K562 (cell line): ENCODE data around the gene TBC1D16. TPM values are rescaled to one million over a fixed set of nuclear protein-coding genes. Genes with fewer than 3 reads are reported as not detected.

Experiments used
- ATAC-seq: fragments of 200-7000 bp; cut with Tn5 transposase; 3 replicates; pipeline ENCODE4 v1.9.1; 2020; ENCODE audit warnings: moderate library complexity
- BruUV-seq: library from RNA; stranded (reverse); fragments of 400-500 nt; replicated peaks from 2 replicates; lab custom pipeline; 2021; lab: Mats Ljungman, UMichigan
- CTCF ChIA-PET: fragments of 300-600 bp; formaldehyde crosslinking; extraction: SDS; loops from one replicate; lab custom pipeline; 2021; ENCODE audit warnings: low intra/inter-chr PET ratio; lab: Yijun Ruan, JAX
- POLR2A ChIA-PET: fragments of 300-600, 350-650 bp; sonication (Branson Sonifier 250); formaldehyde crosslinking; extraction: SDS; loops from one replicate; lab custom pipeline; 2021; ENCODE audit warnings: antibody characterized with exemption, inconsistent platforms; lab: Yijun Ruan, JAX
- DNase-seq, 4 experiments: peaks; one replicate each; pipeline versions ENCODE4 v3.0.0 to v3.0.0-alpha.2; 2011 to 2018; ENCODE audit warnings: low spot score in 3 of 4, mixed read lengths in 3 of 4; ENCODE audit errors: extremely low read depth in 1 of 4
- FAIRE-seq: peaks from 2 replicates; lab custom pipeline; 2011; peaks lifted over from hg19 to GRCh38; lab: Jason Lieb, UNC
- H2AFZ ChIP-seq: 2 replicates; pipeline ENCODE4 v1.6.0; 2011; ENCODE audit warnings: low read depth, low read length, control low read depth, inconsistent platforms
- H3K27ac ChIP-seq: fragments of 200-600 bp; 3 replicates; pipeline ENCODE4 v1.8.0; 2011; ENCODE audit warnings: low read depth, mild to moderate bottlenecking, control low read depth, inconsistent platforms, low read length, moderate library complexity, mixed read lengths; ENCODE audit errors: extremely low read depth
- H3K27me3 ChIP-seq, 2 experiments: fragments of 300-600 bp in 1 of 2; 2 replicates in 1 of 2; 3 replicates in 1 of 2; pipeline versions ENCODE4 v1.6.0 to v1.8.0; 2011; ENCODE audit warnings: inconsistent platforms in 2 of 2, low read length in 2 of 2, mild to moderate bottlenecking in 1 of 2, mixed read lengths in 1 of 2, moderate library complexity in 1 of 2; ENCODE audit not compliant: control insufficient read depth in 2 of 2, insufficient read depth in 2 of 2
- H3K36me3 ChIP-seq: fragments of 300-600 bp; 3 replicates; pipeline ENCODE4 v1.8.0; 2011; ENCODE audit warnings: mild to moderate bottlenecking, low read length, inconsistent platforms; ENCODE audit not compliant: control insufficient read depth, insufficient read depth
- H3K4me1 ChIP-seq, 2 experiments: fragments of 200-600 bp in 1 of 2; replicated peaks in 1 of 2; 2 replicates in 1 of 2; 3 replicates in 1 of 2; pipeline versions ENCODE4 v1.5.1 to v1.8.0; 2011; ENCODE audit warnings: inconsistent platforms in 2 of 2, low read length in 2 of 2, mild to moderate bottlenecking in 1 of 2, mixed read lengths in 1 of 2, moderate library complexity in 1 of 2; ENCODE audit not compliant: control insufficient read depth in 2 of 2, insufficient read depth in 2 of 2
- H3K4me2 ChIP-seq: 2 replicates; pipeline ENCODE4 v1.6.1; 2011; ENCODE audit warnings: low read length, control low read depth, inconsistent platforms, mixed read lengths; ENCODE audit not compliant: insufficient read depth
- H3K4me3 ChIP-seq: fragments of 200-600 bp; sonication (generic), shearing (Covaris generic); 2 replicates; pipeline ENCODE4 v1.5.1; 2016; ENCODE audit warnings: control low read depth, inconsistent platforms
- H3K79me2 ChIP-seq: fragments of 200-600 bp; 3 replicates; pipeline ENCODE4 v1.8.0; 2011; ENCODE audit warnings: low read length, inconsistent platforms; ENCODE audit not compliant: control insufficient read depth, insufficient read depth
- H3K9ac ChIP-seq, 2 experiments: 2 replicates each; pipeline versions ENCODE4 v1.6.0 to v1.6.1; 2011; ENCODE audit warnings: low read depth in 2 of 2, low read length in 2 of 2, control low read depth in 1 of 2, inconsistent platforms in 1 of 2, mild to moderate bottlenecking in 1 of 2, mixed read lengths in 1 of 2; ENCODE audit not compliant: insufficient read depth in 1 of 2
- H3K9me1 ChIP-seq: one replicate; pipeline ENCODE4 v1.6.0; 2011; ENCODE audit warnings: inconsistent platforms, mild to moderate bottlenecking, low read length, moderate library complexity; ENCODE audit not compliant: control insufficient read depth, insufficient read depth
- H3K9me3 ChIP-seq: replicated peaks from 2 replicates; pipeline ENCODE4 v1.5.1; 2011; ENCODE audit warnings: low read depth, low read length, inconsistent platforms; ENCODE audit not compliant: control insufficient read depth, insufficient read depth
- H4K20me1 ChIP-seq: replicated peaks from 2 replicates; pipeline ENCODE4 v1.6.1; 2011; ENCODE audit warnings: low read length, inconsistent platforms, mixed read lengths; ENCODE audit not compliant: control insufficient read depth, insufficient read depth
- PHF21A ChIP-seq: fragments of 450-650 bp; IDR thresholded peaks from 2 replicates; pipeline ENCODE4 v1.6.1; 2017; ENCODE audit warnings: low read depth, borderline replicate concordance
- SAFB2 ChIP-seq: fragments of 200-400 bp; formaldehyde crosslinking; IDR thresholded peaks from 2 replicates; pipeline ENCODE4 v1.6.1; 2018; ENCODE audit warnings: borderline replicate concordance, low read length, low read depth, moderate library complexity; ENCODE audit not compliant: severe bottlenecking
- SMAD2 ChIP-seq: fragments of 150-350 bp; IDR thresholded peaks from 2 replicates; pipeline ENCODE4 v1.6.1; 2014; ENCODE audit warnings: low read depth, mild to moderate bottlenecking, low read length
- TAF9B ChIP-seq: fragments of 450-650 bp; IDR thresholded peaks from 2 replicates; pipeline ENCODE4 v1.6.1; 2018; ENCODE audit warnings: mild to moderate bottlenecking; ENCODE audit not compliant: partially characterized antibody
- ZKSCAN3 ChIP-seq: fragments of 250-450 bp; sonication (Bioruptor Pico); IDR thresholded peaks from 2 replicates; pipeline ENCODE4 v1.4.0; 2020
- WGBS: fragments of 100-300 bp; shearing (Covaris generic); methylation state at CpG from one replicate; pipeline ENCODE4 v1.1.6; 2016; ENCODE audit warnings: low coverage, mixed read lengths; ENCODE audit not compliant: insufficient coverage; ENCODE audit errors: missing lambda C conversion rate; 5-methylcytosine and 5-hydroxymethylcytosine counted together
- in situ Hi-C: fragments of 300-500 bp; cut with MboI; formaldehyde crosslinking; loops from 4 replicates; pipeline ENCODE4 v1.15.0; 2018; ENCODE audit warnings: inconsistent platforms, mixed read lengths
- intact Hi-C: fragments of 100-400 bp; cut with micrococcal nuclease; formaldehyde crosslinking; loops from 2 replicates; pipeline ENCODE4 v1.14.2; 2022
- polyA plus RNA-seq, 8 experiments: library from polyadenylated mRNA; depleted of rRNA in 4 of 8; stranded (reverse) in 5 of 8; unstranded in 3 of 8; fragments of >200 nt; fragmentation: Nextera tagmentation in 2 of 8; fragmentation: Illumina TruSeq in 1 of 8; extraction: Ambion mirVana in 2 of 8; extraction: Trizol in 1 of 8; gene quantifications; 2 replicates each; pipeline versions ENCODE4 v1.2.1 to v1.2.3, GENCODE V29; 2011 to 2014; ENCODE audit warnings: inconsistent platforms in 1 of 8, missing spikeins in 1 of 8
- total RNA-seq, 7 experiments: library from RNA; depleted of rRNA in 6 of 7; stranded (reverse); fragments of >200 nt in 6 of 7; fragmentation: Illumina TruSeq in 2 of 7; extraction: Trizol in 2 of 7; gene quantifications; 2 replicates each; pipeline versions ENCODE4 v1.2.1 to v1.2.3, GENCODE V29; 2011 to 2021; ENCODE audit warnings: low replicate concordance in 1 of 7

The TBC1D16 gene
- total and polyA plus RNA-seq, 9 of the 15 experiments (the other 6 are each of a cell fraction or from before 2014, with no cell fraction given): 0.01 to 0.20 (median 0.03) TPM; not detected in 1

DNA sequence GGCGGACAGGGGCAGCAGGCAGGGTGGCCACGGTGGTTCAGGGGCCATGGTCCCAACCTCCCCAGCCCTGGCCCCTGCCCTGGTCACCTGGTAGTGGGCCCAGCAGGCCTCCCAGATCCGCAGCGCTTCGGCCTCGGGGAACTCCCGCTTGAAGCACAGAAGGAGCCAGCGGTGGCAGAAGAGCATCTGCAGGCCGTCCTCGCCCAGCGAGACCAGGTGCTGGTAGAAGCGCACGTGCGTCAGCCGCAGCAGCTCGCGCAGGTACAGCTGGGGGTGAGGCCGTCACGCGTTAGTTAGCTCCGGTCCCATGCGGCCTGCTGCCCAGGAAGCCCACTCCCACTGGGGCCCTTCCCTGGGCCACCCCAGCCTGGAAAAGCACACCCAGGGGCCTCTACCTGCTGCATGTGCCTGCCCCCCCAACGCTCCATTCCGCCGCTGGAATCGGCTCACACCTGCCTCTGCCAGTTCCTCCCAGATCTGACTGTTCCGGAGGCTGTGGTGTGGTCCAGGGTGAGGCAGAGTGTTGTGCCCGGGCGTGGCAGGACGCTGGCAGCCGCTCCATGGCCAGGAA is 90.8 kb downstream of the TBC1D16 start:
- H4K20me1 ChIP-seq: peaks cover 53% of the 10 kb centered on the region
- in situ Hi-C loops (no loop called here), intact Hi-C loops (no loop called here)
- no peak for TF ChIP-seq SAFB2
- TF ChIP-seq SMAD2: no peak
- no peak for TF ChIP-seq TAF9B
- no peak for TF ChIP-seq ZKSCAN3 (CRISPR knock-in tag)
- TF ChIP-seq PHF21A: no peak
- H3K9me3 ChIP-seq: no peaks in the 10 kb centered on the region
- ATAC-seq: no peak
- FAIRE-seq: no peak
- H3K27me3 ChIP-seq: peaks cover 82 to 98% of the 10 kb centered on the region in 2 experiments
- ChIA-PET CTCF (no interaction called here), POLR2A (interaction anchor here (0.5 to 0.6 kb wide), 2 partner anchors 155 to 179 kb away, joined by 3 to 4 read pairs; no protein-coding TSS in a partner anchor)
- DNase-seq: no peak
- peaks cover 0 to 63% of the 10 kb centered on the region in 2 experiments; a peak in 2 of 5 replicates for H3K4me1 ChIP-seq
- WGBS: 13% methylated on average over 28 of the region's 31 CpGs
- no peak overlapping the region for H3K4me2 ChIP-seq
- no peaks in the 10 kb centered on the region for H3K36me3 ChIP-seq
- BruUV-seq: no TSS peak
- H3K79me2 ChIP-seq: no peaks in the 10 kb centered on the region
- no peak overlapping the region for H3K27ac ChIP-seq
- no peak overlapping the region; a peak in 1 of 4 replicates for H3K9ac ChIP-seq
- no peak overlapping the region for H2AFZ ChIP-seq
- peaks cover 2% of the 10 kb centered on the region for H3K9me1 ChIP-seq
- H3K4me3 ChIP-seq: no peak overlapping the region
